HG03045 (cell line): ENCODE measurements around the gene RPAP3.
A peak's percentile ranks its signal among the peaks of the same experiment; 100 is the strongest.
"Not testable (repeated sequence)": the region's sequence is repeated elsewhere in the genome, so short reads cannot be mapped to it uniquely, and the experiment has no call there.

Experiments used
- ATAC-seq: cut with Tn5 transposase; IDR thresholded peaks from one replicate; pipeline ENCODE4 v1.9.1; 2021; ENCODE audit warnings: mild to moderate bottlenecking, moderate library complexity; ENCODE audit not compliant: unreplicated experiment

RPAP3 gene

DNA sequence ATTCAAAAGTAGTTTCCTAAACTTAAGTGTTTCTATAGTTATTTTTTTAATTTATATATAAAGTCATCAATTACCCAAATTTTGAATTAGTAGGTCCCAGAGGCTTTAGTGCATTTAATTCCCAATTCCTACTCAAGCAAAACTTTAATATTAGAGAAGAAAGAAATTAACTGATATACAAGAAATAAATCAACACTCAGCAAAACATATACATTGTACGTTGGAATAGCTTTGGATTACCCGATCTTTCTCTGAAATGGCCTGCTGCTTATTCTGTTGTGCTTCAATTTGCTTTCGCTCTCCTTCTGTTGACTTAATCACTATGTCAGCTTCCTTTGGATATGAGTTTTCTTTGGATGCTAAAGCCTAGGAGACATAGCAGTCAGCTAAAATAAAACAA, 18.2 kb downstream of the RPAP3 start:
- ATAC-seq = no peak

DNA sequence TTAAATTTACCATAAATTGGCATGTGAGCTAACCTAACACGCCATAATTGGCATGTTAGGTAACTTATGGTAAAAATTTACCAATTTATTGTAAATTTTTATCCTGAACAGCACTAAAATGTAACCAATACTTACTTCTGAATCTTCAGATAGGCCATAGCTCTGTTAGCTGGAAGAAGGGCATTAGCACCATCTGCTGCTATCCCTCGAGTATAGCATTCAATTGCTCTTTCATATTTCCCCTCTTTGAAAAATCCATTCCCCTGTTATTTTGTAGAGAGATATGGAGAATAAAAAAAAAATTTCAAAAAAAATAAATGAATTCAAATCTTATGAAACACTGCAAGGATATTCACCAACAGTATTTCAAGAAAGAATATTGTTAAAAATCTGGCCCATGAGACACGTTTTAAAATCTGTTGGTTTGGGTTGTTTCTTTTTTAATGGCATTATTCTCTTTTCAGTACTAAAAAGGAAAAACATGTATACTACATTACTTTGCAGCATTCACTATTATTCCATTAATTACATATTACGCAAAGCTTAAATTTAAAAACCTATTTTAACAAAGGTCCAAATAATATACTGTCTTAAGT, 19.1 kb downstream of the RPAP3 start:
- ATAC-seq = no peak

DNA sequence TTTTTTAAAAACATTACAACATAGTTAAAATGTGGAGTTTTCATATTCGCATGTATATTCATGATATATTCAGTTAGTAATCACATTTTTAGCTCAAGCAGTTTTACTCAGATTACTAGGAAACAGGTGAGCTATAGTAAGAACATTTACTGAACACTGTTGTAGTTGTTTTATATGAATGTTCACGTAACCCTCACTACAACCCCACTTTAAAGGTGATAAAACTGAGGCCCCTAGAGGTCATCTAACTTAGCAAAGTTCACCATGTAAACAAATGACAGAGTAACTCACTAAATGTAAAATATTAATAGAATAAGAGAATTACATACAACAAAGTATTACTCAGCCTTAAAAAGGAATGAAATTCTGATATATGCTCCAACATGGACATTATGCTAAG, 26.0 kb downstream of the RPAP3 start:
- no peak for ATAC-seq

DNA sequence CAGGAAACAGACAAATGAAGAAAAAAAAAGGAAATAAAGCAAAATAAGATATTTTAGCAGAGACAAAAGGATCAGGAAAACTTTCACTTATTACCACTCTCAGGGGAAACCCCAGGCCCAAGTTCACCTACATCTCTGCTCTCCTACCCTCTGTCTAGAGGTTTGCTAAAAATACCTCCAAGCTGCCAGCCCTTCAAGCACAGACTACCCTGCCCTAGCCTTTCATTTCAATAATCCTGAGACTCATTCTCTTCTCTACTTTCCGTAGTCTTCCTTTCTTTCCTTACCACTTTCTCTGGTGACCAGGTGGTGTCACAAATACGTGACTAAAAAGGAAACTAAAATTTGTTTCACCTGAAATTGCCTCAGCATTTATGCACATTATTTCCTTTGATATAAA, 33.8 kb downstream of the RPAP3 start:
- no peak for ATAC-seq

DNA sequence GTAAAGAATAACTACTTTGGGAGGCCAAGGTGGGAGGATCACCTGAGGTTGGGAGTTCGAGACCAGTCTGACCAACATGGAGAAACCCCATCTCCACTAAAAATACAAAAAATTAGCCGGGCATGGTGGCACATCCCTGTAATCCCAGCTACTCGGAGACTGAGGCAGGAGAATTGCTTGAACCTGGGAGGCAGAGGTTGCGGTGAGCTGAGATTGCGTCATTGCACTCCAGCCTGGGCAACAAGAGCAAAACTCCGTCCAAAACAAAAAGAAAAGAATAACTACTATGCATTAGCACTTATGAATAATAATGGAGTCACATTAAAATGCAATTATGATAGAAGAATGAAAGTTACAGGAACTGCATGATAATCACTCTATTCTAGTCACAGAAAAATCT, 37.9 kb downstream of the RPAP3 start:
- not testable (repeated sequence) for ATAC-seq

DNA sequence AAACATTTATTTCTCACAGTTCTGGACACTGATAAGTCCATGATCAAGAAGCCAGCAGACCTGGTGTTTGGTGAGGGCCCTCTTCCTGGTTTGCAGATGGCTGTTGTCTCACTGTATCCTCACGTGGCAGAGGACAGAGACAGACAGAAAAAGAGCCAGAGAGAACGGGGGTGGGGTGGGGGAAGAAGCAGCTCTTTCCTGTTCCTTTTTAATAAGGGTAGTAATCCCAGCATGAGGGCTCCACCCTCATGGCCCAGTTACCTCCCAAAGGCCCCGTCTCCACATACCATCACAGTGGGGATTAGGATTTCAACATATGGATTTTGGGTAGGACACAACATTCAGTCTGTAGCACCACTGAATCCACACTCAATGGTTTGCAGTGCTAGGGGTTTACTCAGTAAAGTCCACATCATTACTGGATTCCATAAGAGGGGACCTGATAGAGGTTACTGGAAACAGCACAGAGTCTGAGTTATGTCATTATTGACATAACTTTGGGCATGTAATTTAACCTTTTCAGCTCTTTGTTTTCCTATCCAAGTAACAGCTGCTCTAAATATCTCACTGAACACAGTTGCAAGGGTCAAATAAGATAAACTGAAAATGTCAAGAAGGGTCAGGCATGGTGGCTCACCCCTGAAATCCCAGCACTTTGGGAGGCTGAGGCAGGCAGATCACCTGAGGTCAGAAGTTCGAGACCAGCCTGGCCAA, 53.2 kb downstream of the RPAP3 start:
- ATAC-seq = no peak

DNA sequence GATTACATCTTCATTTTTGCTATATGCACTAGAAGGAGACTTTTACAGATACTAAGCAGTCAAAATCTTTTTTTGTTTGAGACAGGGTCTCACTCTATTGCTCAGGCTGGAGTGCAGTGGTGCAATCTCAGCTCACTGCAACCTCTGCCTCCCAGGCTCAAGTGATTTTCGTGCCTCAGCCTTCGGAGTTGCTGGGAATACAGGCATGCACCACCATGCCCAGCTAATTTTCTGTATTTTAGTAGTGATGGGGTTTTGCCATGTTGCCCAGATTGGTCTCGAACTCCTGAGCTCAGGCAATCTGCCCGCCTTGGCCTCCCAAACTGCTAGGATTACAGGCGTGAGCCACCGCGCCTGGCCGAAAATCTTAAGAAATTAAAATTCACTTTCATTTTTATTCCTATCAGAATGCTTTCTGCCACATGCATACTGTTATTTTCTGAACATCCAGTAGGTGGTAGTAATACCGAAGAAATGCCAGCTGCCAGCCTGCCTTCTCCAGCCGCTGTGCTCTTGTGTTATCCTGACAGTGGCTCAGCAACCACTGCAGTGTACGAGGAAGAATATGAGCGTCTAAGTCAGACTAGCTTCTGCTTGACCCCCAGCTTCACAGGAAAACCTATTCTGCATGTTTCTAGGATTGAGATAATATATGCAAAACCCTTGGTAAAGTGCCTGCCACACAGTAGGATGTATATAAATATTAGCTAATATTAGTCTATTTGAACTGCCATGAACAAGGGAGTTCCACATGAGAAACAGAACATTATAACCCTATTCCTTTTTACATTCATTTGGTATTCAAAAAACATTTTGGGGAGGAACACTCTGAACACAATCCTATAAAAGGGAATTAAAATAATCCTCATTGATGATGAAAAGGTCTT, 54.2 kb downstream of the RPAP3 start:
- no peak for ATAC-seq

DNA sequence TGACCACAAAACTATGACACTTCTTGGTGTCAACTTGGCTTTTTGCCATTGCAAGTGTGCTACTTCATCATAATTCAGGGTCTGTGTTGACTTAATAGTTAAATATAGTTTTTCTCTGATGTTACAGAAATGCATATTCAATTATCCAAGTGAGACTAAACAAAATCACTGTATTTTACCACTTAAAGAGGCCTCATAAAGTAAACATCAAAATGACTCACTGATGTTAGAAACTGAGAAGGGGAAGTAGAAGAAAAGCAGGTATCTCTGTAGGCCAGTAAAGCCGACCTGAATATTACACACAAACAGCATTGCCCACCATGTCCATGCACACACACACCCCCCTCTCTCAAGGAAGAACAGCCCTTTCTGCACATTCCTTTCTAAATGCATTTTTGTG, 55.4 kb downstream of the RPAP3 start:
- ATAC-seq = peak; percentile 45

DNA sequence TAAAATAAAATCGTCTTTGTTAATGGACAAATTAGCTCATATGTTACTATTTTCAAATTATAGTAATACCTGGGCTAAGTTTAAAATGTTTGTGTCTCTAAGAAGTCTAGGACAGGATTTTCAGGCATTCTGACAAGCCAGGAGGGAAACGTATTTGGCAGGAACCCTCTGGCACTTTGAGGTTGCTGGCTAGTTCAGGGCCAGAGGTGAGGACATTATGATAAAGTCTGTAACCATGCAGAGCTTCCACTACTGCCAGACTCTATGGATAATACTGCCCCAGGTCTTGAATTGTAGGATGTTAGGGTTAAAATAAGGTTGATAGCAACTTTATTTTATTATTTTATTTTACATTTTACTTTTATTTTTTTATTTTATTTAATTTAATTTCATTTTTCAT, 56.4 kb downstream of the RPAP3 start:
- no peak for ATAC-seq

DNA sequence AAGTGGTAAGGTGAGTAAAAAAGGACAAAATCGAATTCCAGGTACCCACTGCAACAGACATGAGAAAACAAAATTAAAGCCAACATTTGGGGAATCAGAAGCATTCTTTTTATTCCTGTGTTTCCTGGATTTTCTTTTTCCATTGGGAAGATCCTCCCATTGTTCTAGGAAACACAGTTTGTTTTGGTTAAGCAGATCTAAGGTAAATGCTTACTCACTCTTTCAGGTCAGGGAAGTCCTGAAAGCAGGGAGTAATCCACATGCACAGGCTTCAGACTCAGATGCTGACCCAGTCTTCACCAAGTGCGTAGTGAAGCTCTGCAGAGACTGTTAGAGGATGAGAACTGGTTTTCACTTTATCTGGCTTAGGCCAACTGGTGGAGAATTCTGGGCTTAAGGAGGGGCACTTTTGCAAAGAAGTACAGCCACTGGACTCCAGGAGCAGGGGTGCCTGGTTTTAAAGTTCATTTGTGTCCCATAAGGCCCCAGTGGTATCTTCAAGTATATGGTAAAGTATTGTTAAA, 57.7 kb downstream of the RPAP3 start:
- ATAC-seq = no peak

DNA sequence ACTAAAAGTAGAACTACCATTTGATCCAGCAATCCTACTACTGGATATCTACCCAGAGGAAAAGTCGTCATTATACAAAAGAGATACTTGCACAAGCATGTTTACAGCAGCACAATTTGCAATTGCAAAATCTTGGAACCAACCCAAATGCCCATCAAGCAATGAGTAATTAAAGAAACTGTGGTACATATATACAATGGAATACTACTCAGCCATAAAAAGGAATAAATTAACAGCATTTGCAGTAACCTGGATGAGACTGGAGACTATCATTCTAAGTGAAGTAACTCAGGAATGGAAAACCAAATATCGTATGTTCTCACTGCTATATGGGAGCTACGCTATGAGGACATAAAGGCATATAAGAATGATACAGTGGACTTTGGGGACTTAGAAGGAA, 63.5 kb downstream of the RPAP3 start:
- not testable (repeated sequence) for ATAC-seq

DNA sequence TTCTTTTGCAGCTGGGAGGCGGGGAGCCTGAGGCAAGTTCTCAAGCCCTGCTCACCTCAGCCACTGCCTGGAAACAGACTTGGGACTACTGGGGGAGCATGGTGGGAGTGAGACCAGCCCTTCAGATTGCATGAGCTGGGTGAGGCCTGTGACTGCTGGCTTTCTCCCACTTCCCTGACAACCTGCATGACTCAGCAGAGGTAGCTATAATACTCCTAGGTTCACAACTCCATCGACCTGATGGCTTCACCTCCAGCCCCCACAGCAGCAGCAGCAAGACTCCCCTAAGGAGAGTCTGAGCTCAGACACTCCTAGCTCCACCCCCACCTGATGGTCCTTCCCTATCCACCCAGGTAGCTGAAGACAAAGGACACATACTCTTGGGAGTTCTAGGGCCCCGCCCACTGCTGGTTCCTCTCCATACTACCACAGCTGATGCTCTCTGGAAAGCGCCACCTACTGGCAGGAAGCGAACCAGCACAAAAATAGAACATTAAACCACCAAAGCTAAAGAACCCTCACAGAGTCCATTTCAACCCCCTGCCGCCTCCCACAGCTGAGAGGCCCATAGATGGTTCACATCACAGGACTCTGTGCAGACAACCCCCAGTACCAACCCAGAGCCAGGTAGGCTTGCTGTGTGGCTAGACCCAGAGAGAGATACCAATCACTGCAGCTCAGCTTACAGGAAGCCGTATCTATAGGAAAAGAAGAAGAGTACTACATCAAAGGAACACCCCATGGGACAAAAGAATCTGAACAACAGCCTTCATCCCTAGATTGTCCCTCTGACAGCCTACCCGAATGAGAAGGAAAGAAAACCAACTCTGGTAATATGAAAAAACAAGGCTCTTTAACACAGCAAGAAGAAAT, 68.7 kb downstream of the RPAP3 start:
- ATAC-seq = no peak

DNA sequence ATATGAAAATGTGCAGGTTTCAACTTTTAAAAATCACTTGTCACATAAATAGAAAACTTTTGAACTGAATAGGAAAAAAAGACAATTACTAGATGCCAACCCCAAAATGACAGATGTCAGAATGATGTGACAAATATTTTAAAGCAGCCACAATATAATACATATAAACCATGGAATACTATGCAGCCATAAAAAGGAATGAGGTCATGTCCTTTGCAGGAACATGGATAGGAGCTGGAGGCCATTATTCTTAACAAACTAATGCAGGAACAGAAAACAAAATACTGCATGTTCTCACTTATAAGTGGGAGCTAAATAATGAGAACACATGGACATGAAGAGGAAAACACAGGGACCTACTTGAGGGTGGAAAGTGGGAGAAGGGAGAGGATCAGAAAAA, 70.1 kb downstream of the RPAP3 start:
- not testable (repeated sequence) for ATAC-seq

DNA sequence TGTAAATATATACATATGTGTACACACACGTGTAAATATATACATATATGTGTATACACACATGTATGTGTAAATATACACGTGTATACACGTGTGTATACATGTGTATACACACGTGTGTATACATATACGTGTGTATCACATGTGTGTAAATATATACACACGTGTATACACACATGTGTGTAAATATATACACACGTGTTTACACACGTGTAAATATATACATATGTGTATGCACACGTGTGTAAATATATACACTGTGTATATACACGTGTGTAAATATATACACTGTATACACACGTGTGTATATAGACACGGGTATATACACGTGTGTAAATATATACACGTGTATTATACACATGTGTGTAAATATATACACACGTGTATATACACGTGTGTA, 71.7 kb downstream of the RPAP3 start:
- no peak for ATAC-seq

DNA sequence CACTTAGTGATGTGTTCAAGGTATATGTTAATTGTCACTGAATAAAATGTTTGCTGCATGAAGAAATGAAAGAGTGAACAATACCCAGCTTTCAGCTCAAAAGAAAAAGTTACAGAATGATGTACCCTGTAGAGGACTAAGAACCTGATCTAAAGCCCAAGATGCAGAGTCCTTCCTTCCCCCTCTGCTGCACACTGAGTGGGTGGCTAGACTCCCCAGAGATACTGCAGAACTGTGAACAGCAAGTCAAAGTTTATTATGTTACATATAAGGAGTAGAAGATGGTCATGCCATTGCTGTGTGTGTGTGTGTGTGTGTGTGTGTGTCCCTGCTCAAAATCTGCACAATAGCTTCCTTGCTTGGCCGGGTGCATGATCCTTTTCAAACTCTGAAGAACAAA, 83.9 kb downstream of the RPAP3 start:
- ATAC-seq = no peak

DNA sequence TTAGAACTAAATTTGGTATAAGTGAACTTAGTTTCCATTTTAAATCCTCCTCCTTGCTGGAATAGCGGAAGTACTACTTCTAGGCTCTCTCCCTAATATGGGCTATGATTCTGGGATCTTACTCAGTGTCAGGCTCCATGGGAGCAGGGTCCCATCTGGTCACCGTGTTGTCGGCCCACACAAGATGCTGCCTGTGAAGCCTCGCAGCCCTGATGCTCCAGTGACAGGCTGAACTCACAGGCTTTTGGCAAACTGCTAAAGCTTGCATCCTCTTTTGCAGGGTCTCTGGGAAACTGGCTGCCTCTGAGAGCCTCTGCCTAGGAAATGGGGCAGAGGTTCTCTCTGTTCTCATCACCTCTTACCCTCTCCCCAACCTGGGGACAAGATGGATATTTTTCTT, 88.4 kb downstream of the RPAP3 start:
- no peak for ATAC-seq

DNA sequence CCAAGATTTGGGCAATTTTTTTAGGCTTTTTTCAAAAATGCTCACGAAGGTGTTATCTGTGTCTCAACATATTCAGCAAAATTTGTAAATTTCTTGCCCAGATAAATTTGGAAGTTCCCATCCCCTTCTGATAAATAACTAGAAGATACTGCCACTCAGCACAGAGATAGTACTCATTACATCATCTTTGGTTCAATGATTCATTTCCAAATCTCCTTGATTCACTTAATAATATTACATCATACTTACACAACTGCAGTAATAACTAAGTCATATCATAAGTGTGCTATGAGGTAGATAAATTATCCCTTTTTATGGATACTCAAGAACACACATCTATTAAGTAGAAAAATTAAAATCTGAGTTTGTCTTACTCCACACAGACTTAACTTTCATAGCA, 89.4 kb downstream of the RPAP3 start:
- no peak for ATAC-seq

DNA sequence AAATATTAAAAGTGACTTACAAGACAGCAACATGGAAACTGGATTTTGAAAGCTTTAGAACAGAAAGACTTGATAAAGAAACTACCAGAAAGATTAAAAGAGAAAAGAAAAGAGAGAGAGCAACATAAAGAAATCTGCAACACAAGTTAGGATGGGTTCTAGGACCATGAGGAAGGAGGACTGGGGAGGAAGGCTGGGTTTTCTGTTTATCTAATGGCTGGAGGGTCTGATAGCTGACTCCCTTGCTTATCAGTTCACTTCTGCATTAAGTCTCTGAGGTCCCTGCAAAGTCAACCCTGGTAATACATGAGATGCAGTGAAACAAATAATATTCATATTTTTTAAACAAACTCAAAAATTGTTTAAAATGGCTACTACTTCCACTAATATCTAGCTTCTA, 90.1 kb downstream of the RPAP3 start:
- no peak for ATAC-seq

DNA sequence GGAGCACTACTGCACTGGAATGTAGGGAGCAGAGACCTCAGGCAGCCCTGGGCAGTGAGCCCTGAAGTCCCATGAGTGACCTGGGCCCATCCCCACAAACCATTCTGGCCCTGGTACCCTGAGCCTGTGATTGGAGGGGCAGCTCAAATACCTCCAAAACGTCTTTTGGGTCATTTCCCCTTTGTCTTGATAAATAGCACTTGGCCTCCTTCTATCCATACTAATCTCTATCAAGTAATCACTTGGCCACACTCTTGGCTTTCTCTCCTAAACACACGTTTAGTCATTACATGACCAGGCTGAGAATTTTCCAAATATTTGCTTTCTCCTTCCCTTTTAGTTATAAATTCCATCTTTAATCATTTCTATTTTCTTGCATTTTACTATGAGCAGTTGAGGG, 91.3 kb downstream of the RPAP3 start:
- ATAC-seq = no peak

DNA sequence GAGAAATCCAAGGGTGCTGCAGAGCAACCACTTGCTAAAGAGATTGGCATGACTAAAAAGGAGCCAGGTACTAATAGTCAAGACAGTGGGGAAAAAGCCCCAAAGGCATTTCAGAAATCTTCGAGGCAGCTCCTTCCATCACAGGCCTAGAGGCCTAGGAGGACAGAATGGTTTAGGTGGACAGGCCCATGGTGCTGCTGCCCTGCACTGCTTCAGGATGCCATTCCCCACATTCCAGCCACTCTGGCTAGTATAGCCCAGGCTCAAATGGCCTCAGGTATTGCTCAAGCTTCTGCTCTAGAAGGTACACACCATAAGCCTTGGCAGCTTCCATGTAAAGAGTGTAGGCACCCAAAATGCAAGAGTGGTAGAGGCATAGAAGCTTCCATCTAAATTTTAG, 92.9 kb downstream of the RPAP3 start:
- ATAC-seq = no peak

DNA sequence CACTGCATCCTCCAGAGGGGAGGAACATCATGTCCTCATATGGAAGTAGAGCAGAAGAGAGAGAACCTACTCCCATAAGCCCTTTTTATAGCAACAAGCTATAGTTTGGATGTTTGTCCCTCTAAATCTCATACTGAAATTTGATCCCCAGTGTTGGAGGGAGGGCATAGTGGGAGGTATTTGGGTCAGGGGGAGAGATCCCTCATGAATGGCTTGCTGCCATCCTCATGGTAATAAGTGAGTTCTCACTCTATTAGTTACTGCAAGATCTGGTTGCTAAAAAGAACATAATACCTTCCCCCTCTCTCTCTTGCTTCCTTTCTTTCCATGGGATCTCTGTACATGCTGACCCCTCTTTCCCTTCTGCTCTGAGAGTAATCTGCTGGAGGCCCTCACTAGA, 93.9 kb downstream of the RPAP3 start:
- ATAC-seq = no peak
